NCI-H460 (cell line): ENCODE measurements around the gene RUNX2. TPM values are rescaled to one million over a fixed set of nuclear protein-coding genes. Genes with fewer than 3 reads are reported as not detected.
"Not testable (repeated sequence)": the region's sequence is repeated elsewhere in the genome, so short reads cannot be mapped to it uniquely, and the experiment has no call there.

Source experiments
- DNase-seq: peaks from one replicate; pipeline ENCODE4 v3.0.0-alpha.2; 2016; ENCODE audit warnings: low read depth; ENCODE audit errors: extremely low read depth
- polyA plus RNA-seq: library from polyadenylated mRNA; depleted of rRNA; stranded (reverse); fragments of >200 nt; gene quantifications from 2 replicates; pipeline ENCODE4 v1.2.3, GENCODE V29; 2014; cell fraction: nucleus; rRNA removed
- total RNA-seq: library from RNA; depleted of rRNA; stranded (reverse); fragments of >200 nt; shearing (Covaris generic); gene quantifications from 2 replicates; pipeline ENCODE4 v1.2.3, GENCODE V29; 2014; rRNA removed

RUNX2 gene
- 0.06 and 0.10 TPM in 2 replicates for total RNA-seq
- 0.06 TPM in 1 of 2 replicates, not detected in the other for polyA plus RNA-seq

DNA sequence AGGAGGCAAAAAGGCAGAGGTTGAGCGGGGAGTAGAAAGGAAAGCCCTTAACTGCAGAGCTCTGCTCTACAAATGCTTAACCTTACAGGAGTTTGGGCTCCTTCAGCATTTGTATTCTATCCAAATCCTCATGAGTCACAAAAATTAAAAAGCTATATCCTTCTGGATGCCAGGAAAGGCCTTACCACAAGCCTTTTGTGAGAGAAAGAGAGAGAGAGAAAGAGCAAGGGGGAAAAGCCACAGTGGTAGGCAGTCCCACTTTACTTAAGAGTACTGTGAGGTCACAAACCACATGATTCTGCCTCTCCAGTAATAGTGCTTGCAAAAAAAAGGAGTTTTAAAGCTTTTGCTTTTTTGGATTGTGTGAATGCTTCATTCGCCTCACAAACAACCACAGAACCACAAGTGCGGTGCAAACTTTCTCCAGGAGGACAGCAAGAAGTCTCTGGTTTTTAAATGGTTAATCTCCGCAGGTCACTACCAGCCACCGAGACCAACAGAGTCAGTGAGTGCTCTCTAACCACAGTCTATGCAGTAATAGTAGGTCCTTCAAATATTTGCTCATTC is at the start of gene RUNX2:
Gene RUNX2, plus strand, starts transcription at position 375 of the 567 bp plus-strand sequence. CDS start 397 bp downstream, outside the sequence.
- DNase-seq: no peak

DNA sequence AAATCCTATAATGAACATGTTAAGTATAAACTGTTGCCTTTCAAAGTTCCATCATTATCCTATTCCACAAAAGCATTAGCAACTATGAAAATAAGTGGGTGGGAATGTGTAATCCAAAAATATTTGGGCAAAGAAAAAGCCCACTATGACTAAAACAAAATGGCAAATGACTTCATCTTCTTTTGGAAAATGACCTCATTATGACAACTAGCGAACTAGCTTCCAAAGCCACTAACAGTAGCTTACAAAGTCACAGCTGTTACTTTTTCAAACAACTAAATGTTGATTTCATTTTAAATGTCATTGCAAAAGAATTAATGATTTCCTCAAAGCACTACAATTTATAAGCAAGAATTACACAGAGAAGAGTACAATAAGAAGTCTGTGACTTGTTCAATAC is 49.8 kb upstream of the RUNX2 start:
- no peak for DNase-seq

DNA sequence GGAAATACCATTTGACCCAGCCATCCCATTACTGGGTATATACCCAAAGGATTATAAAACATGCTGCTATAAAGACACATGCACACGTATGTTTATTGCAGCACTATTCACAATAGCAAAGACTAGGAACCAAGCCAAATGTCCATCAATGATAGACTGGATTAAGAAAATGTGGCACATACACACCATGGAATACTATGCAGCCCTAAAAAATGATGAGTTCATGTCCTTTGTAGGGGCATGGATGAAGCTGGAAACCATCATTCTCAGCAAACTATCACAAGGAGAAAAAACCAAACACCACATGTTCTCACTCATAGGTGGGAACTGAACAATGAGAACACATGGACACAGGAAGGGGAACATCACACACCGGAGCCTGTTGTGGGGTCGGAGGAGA is 41.4 kb upstream of the RUNX2 start:
- not testable (repeated sequence) for DNase-seq

DNA sequence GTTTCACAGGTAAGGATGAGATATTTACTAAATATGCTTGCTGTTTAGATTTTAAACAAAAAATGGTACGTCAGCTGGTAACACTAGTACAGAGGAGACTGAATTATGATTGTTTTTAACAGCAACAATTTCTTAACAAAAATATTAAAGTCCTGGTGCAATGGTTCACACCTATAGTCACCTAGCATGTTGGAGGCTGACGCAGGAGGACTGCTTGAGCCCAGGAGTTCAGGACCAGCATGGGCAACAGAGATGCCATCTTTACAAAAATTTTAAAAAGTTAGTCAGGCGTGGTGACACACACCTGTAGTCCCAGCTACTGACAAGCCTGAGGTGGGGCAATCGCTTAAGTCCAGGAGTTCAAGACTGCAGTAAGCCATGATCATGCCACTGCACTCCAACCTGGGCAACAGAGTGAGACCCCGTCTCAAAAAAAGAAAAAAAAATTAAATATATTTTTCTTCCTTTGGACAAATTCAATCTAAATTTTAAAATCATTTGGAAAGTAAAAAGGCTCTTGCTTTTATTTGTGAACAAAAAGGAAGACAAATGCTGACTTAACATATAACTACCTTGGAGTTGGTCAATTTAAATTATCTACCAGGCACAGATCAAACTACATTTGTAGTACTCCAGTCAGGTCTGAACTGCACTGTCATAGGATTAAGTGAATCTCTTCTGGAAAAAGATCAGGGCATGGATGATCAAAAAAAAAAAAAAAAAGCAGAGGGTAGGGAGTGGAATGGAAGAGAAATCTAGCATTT is 38.2 kb upstream of the RUNX2 start:
- DNase-seq: no peak

DNA sequence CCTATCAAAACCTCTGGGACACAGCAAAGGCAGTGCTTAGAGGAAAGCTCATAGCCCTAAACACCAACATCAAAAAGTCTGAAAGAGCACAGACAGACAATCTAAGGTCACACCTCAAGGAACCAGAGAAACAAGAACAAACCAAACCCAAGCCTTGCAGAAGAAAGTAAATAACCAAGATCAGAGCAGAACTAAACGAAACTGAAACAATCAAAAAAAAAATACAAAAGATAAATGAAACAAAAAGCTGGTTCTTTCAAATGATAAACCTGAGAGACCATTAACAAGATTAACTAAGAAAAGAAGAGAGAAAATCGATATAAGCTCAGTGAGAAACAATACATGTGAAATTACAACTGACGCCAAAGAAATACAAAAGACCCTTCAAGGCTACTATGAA is 34.8 kb upstream of the RUNX2 start:
- DNase-seq: no peak

DNA sequence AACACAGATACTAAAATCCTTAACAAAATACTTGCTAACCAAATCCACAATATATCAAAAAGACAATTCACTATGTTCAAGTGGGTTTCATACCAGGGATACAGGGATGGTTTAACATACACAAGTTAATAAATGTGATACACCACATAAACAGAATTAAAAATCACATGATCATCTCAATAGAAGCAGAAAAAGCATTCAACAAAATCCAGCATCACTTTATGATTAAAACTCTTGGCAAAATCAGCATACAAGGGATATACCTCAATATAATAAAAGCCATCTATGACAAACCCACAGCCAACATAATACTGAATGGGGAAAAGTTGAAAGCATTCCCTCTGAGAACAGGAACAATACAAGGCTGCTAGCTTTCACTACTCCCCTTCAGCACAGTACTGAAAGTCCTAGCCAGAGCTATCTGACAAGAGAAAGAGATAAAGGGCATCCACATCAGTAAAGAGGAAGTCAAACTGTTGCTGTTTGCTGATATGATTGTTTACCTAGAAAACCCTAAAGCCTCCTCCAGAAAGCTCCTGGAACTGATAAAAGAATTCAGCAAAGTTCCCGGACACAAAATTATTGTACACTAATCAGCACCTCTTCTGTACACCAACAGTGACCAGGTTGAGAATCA is 33.9 kb upstream of the RUNX2 start:
- not testable (repeated sequence) for DNase-seq

DNA sequence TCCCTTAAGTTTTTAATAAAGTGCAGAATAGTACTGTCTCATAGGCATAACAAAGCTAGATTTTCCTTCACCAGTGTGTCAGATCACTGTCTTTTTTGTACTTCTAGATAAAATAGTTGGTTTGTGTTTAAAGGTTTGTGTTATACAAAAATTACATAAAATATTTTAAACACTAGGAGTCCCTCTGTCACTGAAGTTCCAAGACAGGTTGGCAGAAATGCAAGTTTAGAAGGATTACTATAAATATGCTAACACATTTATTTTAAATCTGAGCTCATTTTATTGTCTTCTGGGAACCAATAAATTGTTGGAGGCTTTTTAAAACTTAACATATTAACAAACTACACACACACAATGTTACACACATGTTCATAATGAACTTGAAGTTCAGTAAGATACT is 30.8 kb upstream of the RUNX2 start:
- no peak for DNase-seq

DNA sequence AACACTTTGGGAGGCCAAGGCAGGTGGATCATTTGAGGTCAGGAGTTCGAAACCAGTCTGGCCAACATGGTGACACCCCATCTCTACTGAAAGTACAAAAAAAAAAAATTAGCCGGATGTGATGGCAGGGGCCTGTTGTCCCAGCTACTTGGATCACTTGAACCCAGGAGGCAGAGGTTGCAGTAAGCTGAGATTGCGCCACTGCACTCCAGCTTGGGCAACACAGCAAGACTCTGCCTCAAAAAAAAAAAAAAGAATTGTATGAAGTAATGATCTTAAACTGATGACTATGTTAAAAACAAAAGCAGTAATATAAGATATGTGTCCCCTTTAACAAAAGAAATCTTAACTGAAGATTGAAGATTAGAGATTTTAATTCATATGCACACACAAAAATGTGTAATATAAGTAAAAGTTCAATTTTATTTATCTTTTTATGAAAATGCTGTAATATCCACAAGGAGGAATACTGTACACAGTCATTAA is 29.0 kb upstream of the RUNX2 start:
- no peak for DNase-seq

DNA sequence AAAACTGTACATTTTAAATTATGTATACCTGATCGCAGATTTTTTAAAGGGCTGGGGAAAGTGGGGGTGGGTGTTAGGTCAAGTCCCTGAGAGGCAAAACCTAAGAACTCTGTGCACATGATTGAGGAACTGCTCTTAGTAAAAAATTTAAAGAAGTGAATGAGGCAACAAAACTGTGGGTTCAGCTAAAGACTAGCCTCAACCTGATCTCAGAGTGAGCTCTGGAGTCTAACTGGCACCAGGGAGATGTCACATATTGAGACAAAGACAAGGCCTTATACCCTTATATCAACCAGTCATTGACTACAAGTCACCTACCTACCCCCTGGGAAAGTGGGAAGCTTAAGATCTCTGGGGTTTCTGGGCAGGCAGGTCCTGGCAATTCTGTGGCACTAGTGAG is 27.4 kb upstream of the RUNX2 start:
- no peak for DNase-seq

DNA sequence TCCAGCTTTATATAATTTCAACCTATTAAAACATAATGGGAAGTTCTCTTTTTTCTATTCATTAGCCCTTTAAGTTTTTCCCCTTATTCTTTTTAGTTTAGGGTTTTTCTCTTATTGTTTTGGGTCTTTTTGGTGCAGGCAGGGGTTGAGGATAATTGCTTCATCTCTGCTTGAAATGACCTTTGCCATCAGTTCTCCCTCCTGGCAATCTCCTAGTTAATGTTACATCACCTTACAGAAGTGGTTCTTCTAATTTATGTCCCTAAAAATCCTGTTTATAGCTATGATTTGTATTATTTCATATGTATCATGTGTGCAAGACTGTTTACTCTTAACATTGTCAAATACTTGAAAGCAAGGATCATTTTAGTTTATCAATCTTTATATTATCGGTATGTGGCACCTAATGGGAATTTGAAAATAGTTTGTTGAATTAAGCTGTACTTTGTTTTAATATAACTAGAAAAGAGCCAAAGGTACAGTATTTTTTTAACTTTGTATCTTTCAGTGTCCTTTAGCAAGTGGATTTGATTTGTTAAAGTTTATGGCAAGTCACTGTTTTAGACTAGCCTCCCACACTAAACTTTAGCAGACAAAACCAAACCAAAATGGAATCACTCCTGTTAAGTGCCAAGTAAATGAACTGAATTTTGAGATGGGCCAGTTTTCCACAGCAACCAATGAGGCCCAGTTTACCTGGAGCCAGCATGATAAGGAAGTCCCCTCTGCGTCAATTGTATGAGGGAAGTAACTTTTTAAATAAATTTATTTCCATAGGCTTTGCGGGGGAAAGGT is 26.6 kb upstream of the RUNX2 start:
- no peak for DNase-seq

DNA sequence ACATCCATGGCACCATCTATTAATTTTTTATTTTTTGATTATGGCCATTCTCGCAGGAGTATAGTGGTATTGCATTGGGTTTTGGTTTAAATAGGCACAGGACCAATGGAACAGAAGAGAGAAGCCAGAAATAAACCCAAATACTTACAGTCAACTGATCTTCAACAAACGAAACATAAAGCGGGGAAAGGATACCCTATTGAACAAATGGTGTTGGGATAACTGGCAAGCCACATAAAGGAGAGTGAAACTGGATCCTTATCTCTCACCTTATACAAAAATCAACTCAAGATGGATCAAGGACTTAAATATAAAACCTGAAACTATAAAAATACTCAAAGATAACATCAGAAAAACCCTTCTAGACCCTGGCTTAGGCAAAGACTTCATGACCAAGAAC is 25.3 kb upstream of the RUNX2 start:
- DNase-seq: no peak

DNA sequence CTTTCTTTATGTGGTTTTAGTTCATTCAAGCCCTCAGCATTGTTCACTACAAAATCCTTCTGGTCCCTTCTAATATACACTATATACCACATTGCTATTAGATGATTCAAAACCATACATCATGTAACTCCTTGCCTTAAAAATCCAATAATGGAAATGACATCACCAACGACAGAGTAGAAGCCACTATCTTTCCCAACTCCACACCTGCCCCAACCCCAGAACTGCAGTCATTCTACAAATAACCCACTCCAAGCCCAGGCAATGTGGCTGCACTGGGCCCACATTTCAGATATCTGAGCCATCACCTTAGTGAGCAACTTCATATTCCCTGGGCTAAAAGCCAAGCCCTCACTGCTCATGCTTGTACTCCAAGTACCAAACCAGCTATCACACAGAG is 22.6 kb upstream of the RUNX2 start:
- no peak for DNase-seq

DNA sequence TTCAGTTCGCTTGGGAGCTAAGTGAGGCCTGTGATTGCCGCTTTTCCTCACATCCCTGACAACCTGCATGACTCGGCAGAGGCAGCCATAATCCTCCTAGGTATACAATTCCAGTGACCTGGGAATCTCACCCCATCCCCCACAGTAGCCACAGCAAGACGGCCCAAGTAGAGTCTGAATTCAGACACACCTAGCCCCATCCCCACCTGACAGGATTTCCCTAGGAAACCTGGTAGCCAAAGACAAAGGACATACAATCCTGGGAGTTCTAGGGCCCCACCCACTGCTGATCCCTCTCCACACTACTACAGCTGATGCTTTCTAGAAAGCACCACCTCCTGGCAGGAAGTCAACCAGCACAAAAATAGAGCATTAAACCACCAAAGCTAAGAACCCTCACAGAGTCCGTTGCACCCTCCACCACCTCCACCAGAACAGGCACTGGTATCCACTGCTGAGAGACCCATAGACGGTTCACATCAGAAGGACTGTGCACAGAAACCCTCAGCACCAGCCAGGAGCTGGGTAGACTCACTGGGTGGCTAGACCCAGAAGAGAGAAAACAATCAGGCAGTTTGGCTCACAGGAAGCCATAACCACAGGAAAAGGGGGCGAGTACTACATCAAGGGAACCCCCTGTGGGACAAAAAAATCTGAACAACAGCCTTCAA is 17.9 kb upstream of the RUNX2 start:
- no peak for DNase-seq

DNA sequence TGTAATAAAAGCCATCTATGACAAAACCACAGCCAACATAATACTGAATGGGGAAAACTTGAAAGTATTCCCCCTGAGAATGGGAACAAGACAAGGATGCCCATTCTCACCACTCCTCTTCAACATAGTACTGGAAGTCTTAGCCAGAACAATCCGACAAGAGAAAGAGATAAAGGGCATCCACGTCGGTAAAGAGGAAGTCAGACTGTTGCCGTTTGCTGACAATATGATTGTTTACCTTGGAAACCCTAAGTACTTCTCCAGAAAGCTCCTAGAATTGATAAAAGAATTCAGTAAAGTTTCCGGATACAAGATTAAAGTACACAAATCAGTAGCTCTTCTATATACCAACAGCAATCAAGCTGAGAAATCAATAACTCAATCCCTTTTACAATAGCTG is 14.0 kb upstream of the RUNX2 start:
- DNase-seq: no peak

DNA sequence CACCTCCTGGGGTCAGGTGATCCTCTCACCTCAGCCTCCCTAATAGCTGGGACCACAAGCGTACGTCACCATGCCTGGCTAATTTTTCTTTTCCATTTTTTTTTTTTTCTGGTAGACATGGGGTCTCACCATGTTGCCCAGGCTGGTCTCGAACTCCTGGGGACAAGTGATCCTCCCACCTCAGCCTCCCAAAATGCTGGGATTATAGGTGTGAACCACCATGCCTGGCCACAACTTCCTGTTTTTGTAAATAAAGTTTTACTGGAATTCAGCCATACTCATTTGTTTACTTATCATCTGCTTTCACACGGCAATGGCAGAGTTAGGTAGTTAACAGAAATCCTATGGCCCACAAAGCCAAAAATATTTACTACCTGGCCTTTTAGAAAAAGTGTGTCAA is 7.8 kb upstream of the RUNX2 start:
- DNase-seq: no peak

DNA sequence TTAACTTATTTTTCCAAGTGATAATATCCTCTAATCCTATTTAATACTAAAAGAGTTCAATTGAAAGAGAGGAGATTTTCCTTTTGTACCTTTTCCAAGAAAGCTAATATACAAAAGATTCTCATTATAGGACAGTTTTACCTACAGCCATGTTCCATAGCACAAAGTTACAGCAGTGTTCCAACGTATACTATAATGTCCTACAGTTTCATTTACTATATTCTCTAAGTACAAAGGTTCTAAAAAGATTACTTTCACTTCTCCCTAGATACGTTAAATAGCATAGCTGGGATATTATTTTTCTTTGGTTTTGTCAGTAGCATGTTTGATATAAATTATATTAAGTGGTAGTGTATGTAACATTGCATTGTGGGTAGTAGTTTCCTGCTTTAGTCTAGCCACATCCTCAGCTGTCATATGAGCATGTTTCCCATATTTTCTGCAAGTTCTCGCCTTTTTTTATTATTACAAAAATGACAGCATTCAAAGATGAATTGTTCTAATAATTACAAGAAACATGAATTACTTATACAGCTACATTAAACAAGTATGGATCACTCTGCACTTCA is 4.4 kb upstream of the RUNX2 start:
- DNase-seq: no peak

DNA sequence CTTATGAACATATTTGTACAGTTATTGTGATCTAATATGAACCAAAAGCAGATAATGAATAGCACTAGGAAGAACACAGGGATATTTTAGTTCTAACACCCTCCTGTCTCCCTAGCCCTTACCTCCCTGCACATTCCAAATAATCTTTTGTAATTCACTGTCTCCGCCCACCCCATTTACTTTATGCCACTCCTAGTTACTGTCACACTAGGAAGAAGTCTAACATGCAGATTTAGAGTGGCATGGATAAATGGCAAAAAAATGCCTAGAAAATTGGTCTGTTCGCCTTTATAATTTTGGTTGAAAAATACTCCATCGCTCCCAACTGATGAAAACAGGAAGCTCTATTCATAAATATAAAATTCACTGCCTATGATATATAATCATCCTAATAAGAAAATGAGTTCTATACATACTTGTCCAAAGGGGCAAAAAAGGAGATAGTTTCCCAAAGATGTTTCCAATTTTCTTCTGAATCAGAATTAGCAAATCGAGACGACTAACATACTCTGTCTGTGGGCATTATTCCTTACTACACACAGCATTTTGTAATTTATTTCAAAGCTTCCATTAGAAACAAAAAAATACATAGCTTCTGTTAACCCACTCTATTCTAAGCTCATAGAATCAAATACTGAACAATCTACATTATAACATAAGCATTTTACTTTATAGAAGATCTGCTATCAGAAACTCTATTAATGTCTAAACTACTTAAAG is 1.3 kb upstream of the RUNX2 start:
- DNase-seq: no peak

DNA sequence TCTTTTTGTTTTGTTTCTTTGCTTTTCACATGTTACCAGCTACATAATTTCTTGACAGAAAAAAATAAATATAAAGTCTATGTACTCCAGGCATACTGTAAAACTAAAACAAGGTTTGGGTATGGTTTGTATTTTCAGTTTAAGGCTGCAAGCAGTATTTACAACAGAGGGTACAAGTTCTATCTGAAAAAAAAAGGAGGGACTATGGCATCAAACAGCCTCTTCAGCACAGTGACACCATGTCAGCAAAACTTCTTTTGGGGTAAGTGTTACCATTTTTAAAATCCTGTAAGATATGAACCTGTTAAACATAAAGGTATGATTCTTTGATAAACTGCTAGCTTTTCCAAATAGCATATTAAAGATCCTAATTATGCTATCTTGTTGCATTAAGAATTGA is 393 bp downstream of the RUNX2 start:
- no peak for DNase-seq

DNA sequence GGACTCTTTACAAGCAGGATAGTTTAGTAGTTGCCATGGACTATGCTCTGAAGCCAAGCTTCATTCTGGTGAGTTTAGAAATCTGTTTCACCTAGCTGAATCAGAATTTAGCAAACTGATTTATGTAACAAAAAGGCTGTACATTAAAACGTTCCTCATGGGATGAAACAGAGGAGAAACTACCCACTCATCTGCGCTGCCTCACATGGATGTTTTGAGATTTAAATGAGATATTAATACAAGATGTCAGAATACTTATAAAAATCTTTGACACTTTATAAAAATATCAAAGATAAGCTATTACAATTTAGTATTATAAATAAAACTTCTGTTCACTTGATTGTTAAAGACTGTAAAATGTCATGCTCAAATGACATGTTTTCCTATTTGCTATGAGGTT is 16.8 kb downstream of the RUNX2 start:
- no peak for DNase-seq
